ENCODE results near the gene ULBP3. TPM values are rescaled to one million over a fixed set of nuclear protein-coding genes. Genes with fewer than 3 reads are reported as not detected.
"Not testable (repeated sequence)": the region's sequence is repeated elsewhere in the genome, so short reads cannot be mapped to it uniquely, and the experiment has no call there.

Gene ULBP3
- total RNA-seq, 1 donor from 2014 or later: 3.8 TPM

GRCh38 chr6:150075034-150075421 is 6.1 kb upstream of the ULBP3 start:
- ATAC-seq: no peak

- ATAC-seq: not testable (repeated sequence)
These were observed 5.6 kb upstream of the ULBP3 start for GRCh38 chr6:150074396-150075033.

GRCh38 chr6:150072201-150072600 is 3.3 kb upstream of the ULBP3 start:
- ATAC-seq: peak; percentile 89

GRCh38 chr6:150070236-150070818 is 1.4 kb upstream of the ULBP3 start:
- no peak for ATAC-seq

GRCh38 chr6:150069706-150070105 is 785 bp upstream of the ULBP3 start:
- no peak for ATAC-seq

GRCh38 chr6:150068151-150068550 is 770 bp downstream of the ULBP3 start:
- no peak for ATAC-seq

- no peak for ATAC-seq
These were observed 3.8 kb downstream of the ULBP3 start for GRCh38 chr6:150065083-150065482.

- no peak for ATAC-seq
These were observed 5.3 kb downstream of the ULBP3 start for GRCh38 chr6:150063640-150064039.

GRCh38 chr6:150059973-150060372 is 8.9 kb downstream of the ULBP3 start:
- ATAC-seq: peak; percentile 34

- ATAC-seq: no peak
These were observed 9.9 kb downstream of the ULBP3 start for GRCh38 chr6:150058986-150059385.

GRCh38 chr6:150058231-150058792 is 10.6 kb downstream of the ULBP3 start:
- no peak for ATAC-seq

GRCh38 chr6:150057501-150057951 is 11.4 kb downstream of the ULBP3 start:
- ATAC-seq: no peak

GRCh38 chr6:150056916-150057315 is 12.0 kb downstream of the ULBP3 start:
- no peak for ATAC-seq

- no peak for ATAC-seq
These were observed 12.8 kb downstream of the ULBP3 start for GRCh38 chr6:150056156-150056555.

GRCh38 chr6:150055131-150055530 is 13.8 kb downstream of the ULBP3 start:
- ATAC-seq: no peak

GRCh38 chr6:150053450-150053849 is 15.5 kb downstream of the ULBP3 start:
- no peak for ATAC-seq

GRCh38 chr6:150050846-150051245 is 18.1 kb downstream of the ULBP3 start:
- ATAC-seq: no peak

- ATAC-seq: no peak
These were observed 20.8 kb downstream of the ULBP3 start for GRCh38 chr6:150048099-150048498.

- ATAC-seq: no peak
These were observed 22.0 kb downstream of the ULBP3 start for GRCh38 chr6:150046943-150047342.

- no peak for ATAC-seq
These were observed 24.2 kb downstream of the ULBP3 start for GRCh38 chr6:150044621-150045145.

GRCh38 chr6:150043501-150044412 is 25.2 kb downstream of the ULBP3 start:
- ATAC-seq: no peak

GRCh38 chr6:150043096-150043495 is 25.8 kb downstream of the ULBP3 start:
- ATAC-seq: no peak

All from esophagus mucosa (tissue), 1 donor.